DOHH2 (cell line): Measurements from ENCODE around the gene EHHADH.

Experiments used
- H3F3A ChIP-seq: fragments of 200-600 bp; sonication (generic), shearing (Covaris generic); 2 replicates; pipeline ENCODE4 v1.6.0; 2016; ENCODE audit warnings: antibody characterized with exemption, mild to moderate bottlenecking; ENCODE audit not compliant: control insufficient read depth, insufficient read depth
- H3K27ac ChIP-seq: fragments of 200-600 bp; sonication (generic); 2 replicates; pipeline ENCODE4 v1.5.1; 2014; ENCODE audit warnings: low read depth, mild to moderate bottlenecking, low read length, moderate library complexity
- H3K27me3 ChIP-seq: fragments of 200-600 bp; sonication (generic); 2 replicates; pipeline ENCODE4 v1.6.1; 2014; ENCODE audit warnings: mild to moderate bottlenecking, low read length, mixed read lengths; ENCODE audit not compliant: control insufficient read depth
- H3K36me3 ChIP-seq: fragments of 200-600 bp; sonication (generic); 2 replicates; pipeline ENCODE4 v1.6.1; 2014; ENCODE audit warnings: mild to moderate bottlenecking, low read length, moderate library complexity, mixed read lengths; ENCODE audit not compliant: control insufficient read depth
- H3K4me1 ChIP-seq: fragments of 200-600 bp; sonication (generic); 2 replicates; pipeline ENCODE4 v1.6.1; 2014; ENCODE audit warnings: mild to moderate bottlenecking, low read length, mixed read lengths; ENCODE audit not compliant: control insufficient read depth
- H3K4me2 ChIP-seq: fragments of 200-600 bp; sonication (generic); 2 replicates; pipeline ENCODE4 v1.6.0; 2014; ENCODE audit warnings: mild to moderate bottlenecking, low read length, moderate library complexity
- H3K4me3 ChIP-seq: fragments of 200-600 bp; sonication (generic); 2 replicates; pipeline ENCODE4 v1.5.1; 2014; ENCODE audit warnings: mild to moderate bottlenecking, low read length, mixed read lengths
- H3K79me2 ChIP-seq: fragments of 200-600 bp; sonication (generic); 2 replicates; pipeline ENCODE4 v1.6.1; 2014; ENCODE audit warnings: mild to moderate bottlenecking, low read length, mixed read lengths; ENCODE audit not compliant: control insufficient read depth
- H3K9me2 ChIP-seq: fragments of 200-600 bp; sonication (generic); replicated peaks from 2 replicates; pipeline ENCODE4 v1.6.1; 2014; ENCODE audit warnings: mild to moderate bottlenecking, low read length, mixed read lengths; ENCODE audit not compliant: control insufficient read depth
- H3K9me3 ChIP-seq: fragments of 200-600 bp; sonication (generic); 2 replicates; pipeline ENCODE4 v1.6.1; 2014; ENCODE audit warnings: antibody characterized with exemption, low read length, mixed read lengths; ENCODE audit not compliant: control insufficient read depth, insufficient read depth
- H4K20me1 ChIP-seq: fragments of 200-600 bp; sonication (generic); 2 replicates; pipeline ENCODE4 v1.6.0; 2014; ENCODE audit warnings: low read depth, mild to moderate bottlenecking, antibody characterized with exemption, low read length, moderate library complexity; ENCODE audit not compliant: control insufficient read depth, insufficient read depth
- CTCF ChIP-seq: fragments of 200-600 bp; sonication (generic); IDR thresholded peaks from one replicate; pipeline ENCODE4 v1.5.1; 2014; ENCODE audit warnings: antibody characterized with exemption, mild to moderate bottlenecking, low read depth, low read length; ENCODE audit not compliant: poor library complexity, severe bottlenecking
- EZH2phosphoT487 ChIP-seq: fragments of 200-600 bp; sonication (generic); IDR thresholded peaks from 2 replicates; pipeline ENCODE4 v1.6.1; 2017; ENCODE audit warnings: borderline replicate concordance, mild to moderate bottlenecking, antibody characterized with exemption, low read length, moderate library complexity, mixed read lengths

EHHADH gene

GRCh38 chr3:185267193-185267592 lies 13.3 kb upstream of the EHHADH start:
- Histone ChIP-seq H3K27ac (no peak overlapping the region), H3K4me2 (no peak overlapping the region)

GRCh38 chr3:185264849-185265553 lies 11.2 kb upstream of the EHHADH start:
- H3K27me3 ChIP-seq: peaks cover 6% of the 10 kb centered on the region

More at GRCh38 chr3:185267193-185267592, 13.3 kb upstream of the EHHADH start:
- Histone ChIP-seq H3F3A (no peaks in the 10 kb centered on the region), H3K4me1 (no peaks in the 10 kb centered on the region), H3K79me2 (no peaks in the 10 kb centered on the region), H3K27me3 (peaks cover 10% of the 10 kb centered on the region), H4K20me1 (no peaks in the 10 kb centered on the region), H3K36me3 (no peaks in the 10 kb centered on the region), H3K4me3 (no peak overlapping the region), H3K9me3 (no peaks in the 10 kb centered on the region), H3K9me2 (no peaks in the 10 kb centered on the region)
- TF ChIP-seq EZH2phosphoT487 (no peak), CTCF (no peak)

GRCh38 chr3:185263423-185263822 lies 9.6 kb upstream of the EHHADH start:
- H3F3A ChIP-seq: no peaks in the 10 kb centered on the region
- no peaks in the 10 kb centered on the region for H3K36me3 ChIP-seq
- TF ChIP-seq CTCF: no peak
- TF ChIP-seq EZH2phosphoT487: no peak
- H3K4me2 ChIP-seq: no peak overlapping the region
- H3K4me1 ChIP-seq: no peaks in the 10 kb centered on the region
- H3K9me3 ChIP-seq: no peaks in the 10 kb centered on the region
- H3K4me3 ChIP-seq: no peak overlapping the region
- H3K9me2 ChIP-seq: no peaks in the 10 kb centered on the region
- H4K20me1 ChIP-seq: no peaks in the 10 kb centered on the region
- peaks cover 4% of the 10 kb centered on the region; the same call in 1 of the 2 replicates for H3K27me3 ChIP-seq
- no peaks in the 10 kb centered on the region for H3K79me2 ChIP-seq
- H3K27ac ChIP-seq: no peak overlapping the region

More at GRCh38 chr3:185264849-185265553, 11.2 kb upstream of the EHHADH start:
- H3K9me2 ChIP-seq: no peaks in the 10 kb centered on the region
- H3K4me1 ChIP-seq: no peaks in the 10 kb centered on the region
- H3K36me3 ChIP-seq: no peaks in the 10 kb centered on the region
- no peak for TF ChIP-seq EZH2phosphoT487
- no peak for TF ChIP-seq CTCF
- H3K4me2 ChIP-seq: no peak overlapping the region
- no peak overlapping the region for H3K27ac ChIP-seq
- H3F3A ChIP-seq: no peaks in the 10 kb centered on the region
- no peaks in the 10 kb centered on the region for H3K9me3 ChIP-seq
- no peaks in the 10 kb centered on the region for H4K20me1 ChIP-seq
- H3K79me2 ChIP-seq: no peaks in the 10 kb centered on the region
- no peak overlapping the region for H3K4me3 ChIP-seq
